ENCODE results near the gene AMMECR1L. TPM values are rescaled to one million over a fixed set of nuclear protein-coding genes. Genes with fewer than 3 reads are reported as not detected.

The AMMECR1L gene
- 12.3 and 24.2 TPM in 2 replicates for total RNA-seq

GRCh38 chr2:127885780-127886592 is at the start of gene AMMECR1L:
Gene AMMECR1L (minus strand): TSS chr2:127885956. CDS start chr2:127874234, 11,722 bp downstream.

Other genes starting within 250 kb of the AMMECR1L start
- not detected in 2 replicates for gene GPR17, start 239.8 kb downstream of the AMMECR1L start, total RNA-seq
- 11.2 and 20.9 TPM in 2 replicates for gene LIMS2, start 210.4 kb downstream of the AMMECR1L start, total RNA-seq
- gene SFT2D3, start 184.5 kb downstream of the AMMECR1L start, total RNA-seq: 2.1 and 2.6 TPM in 2 replicates
- gene WDR33, start 74.8 kb downstream of the AMMECR1L start, total RNA-seq: 16.7 and 59.1 TPM in 2 replicates
- 16.0 and 33.9 TPM in 2 replicates for gene POLR2D, start 27.8 kb downstream of the AMMECR1L start, total RNA-seq
- 2.3 and 5.6 TPM in 2 replicates for gene SAP130, start 142.1 kb upstream of the AMMECR1L start, total RNA-seq
- gene UGGT1, start 205.2 kb upstream of the AMMECR1L start, total RNA-seq: 48.9 and 82.3 TPM in 2 replicates

All from bladder microvascular endothelial cell (primary cell).